Measurements from ENCODE around the gene PPP2R2C.

PPP2R2C gene

GRCh38 chr4:6366581-6366980 is 105.8 kb downstream of the PPP2R2C start:
- no peak overlapping the region for H2AFZ ChIP-seq (ENCODE audit: low read length)
- H3K27me3 ChIP-seq (ENCODE audit: insufficient read depth, low read length, poor library complexity, severe bottlenecking), result no peaks in the 10 kb centered on the region
- H3K4me3 ChIP-seq (ENCODE audit: low read length, poor library complexity, severe bottlenecking), result no peak overlapping the region
- no peaks in the 10 kb centered on the region for H3K79me2 ChIP-seq (ENCODE audit: insufficient read depth, low read length)
- no peak overlapping the region for H3K9ac ChIP-seq (ENCODE audit: low read depth, low read length, poor library complexity, severe bottlenecking)
- H3F3A ChIP-seq (ENCODE audit: low read depth), result no peaks in the 10 kb centered on the region
- no peaks in the 10 kb centered on the region for H3K9me2 ChIP-seq (replicated peaks; ENCODE audit: low read depth, low read length)
- no peak for TF ChIP-seq CTCF (conservative IDR thresholded peaks at IDR 0.05; ENCODE audit: low read length)
- TF ChIP-seq EZH2phosphoT487 (IDR thresholded peaks at IDR 0.05; ENCODE audit: borderline replicate concordance), result no peak
- H3K9me3 ChIP-seq (ENCODE audit: insufficient read depth, low read depth, low read length), result no peaks in the 10 kb centered on the region
- no peaks in the 10 kb centered on the region for H3K4me1 ChIP-seq (ENCODE audit: insufficient read depth, low read length, poor library complexity, severe bottlenecking)
- no peaks in the 10 kb centered on the region for H4K20me1 ChIP-seq (ENCODE audit: insufficient read depth, low read length, poor library complexity, severe bottlenecking)
- no peak overlapping the region for H3K4me2 ChIP-seq (ENCODE audit: low read depth, low read length, poor library complexity, severe bottlenecking)
- no peaks in the 10 kb centered on the region for H3K36me3 ChIP-seq (ENCODE audit: insufficient read depth, low read length)

- Histone ChIP-seq H4K20me1 (ENCODE audit: insufficient read depth, low read length, poor library complexity, severe bottlenecking) (no peaks in the 10 kb centered on the region), H3K27me3 (ENCODE audit: insufficient read depth, low read length, poor library complexity, severe bottlenecking) (no peaks in the 10 kb centered on the region), H3K9me3 (ENCODE audit: insufficient read depth, low read depth, low read length) (no peaks in the 10 kb centered on the region), H3F3A (ENCODE audit: low read depth) (no peaks in the 10 kb centered on the region), H3K4me2 (ENCODE audit: low read depth, low read length, poor library complexity, severe bottlenecking) (no peak overlapping the region), H3K79me2 (ENCODE audit: insufficient read depth, low read length) (no peaks in the 10 kb centered on the region), H3K9ac (ENCODE audit: low read depth, low read length, poor library complexity, severe bottlenecking) (no peak overlapping the region), H3K4me1 (ENCODE audit: insufficient read depth, low read length, poor library complexity, severe bottlenecking) (no peaks in the 10 kb centered on the region), H2AFZ (ENCODE audit: low read length) (no peak overlapping the region), H3K4me3 (ENCODE audit: low read length, poor library complexity, severe bottlenecking) (no peak overlapping the region), H3K9me2 (replicated peaks; ENCODE audit: low read depth, low read length) (no peaks in the 10 kb centered on the region), H3K36me3 (ENCODE audit: insufficient read depth, low read length) (no peaks in the 10 kb centered on the region)
- TF ChIP-seq EZH2phosphoT487 (IDR thresholded peaks at IDR 0.05; ENCODE audit: borderline replicate concordance) (no peak), CTCF (conservative IDR thresholded peaks at IDR 0.05; ENCODE audit: low read length) (no peak)
Measured at GRCh38 chr4:6365545-6366086, 106.8 kb downstream of the PPP2R2C start.

GRCh38 chr4:6364581-6364980 is 107.8 kb downstream of the PPP2R2C start:
- Histone ChIP-seq H3K9ac (ENCODE audit: low read depth, low read length, poor library complexity, severe bottlenecking) (no peak overlapping the region), H4K20me1 (ENCODE audit: insufficient read depth, low read length, poor library complexity, severe bottlenecking) (no peaks in the 10 kb centered on the region), H3K36me3 (ENCODE audit: insufficient read depth, low read length) (no peaks in the 10 kb centered on the region), H3K9me2 (replicated peaks; ENCODE audit: low read depth, low read length) (no peaks in the 10 kb centered on the region), H3K4me1 (ENCODE audit: insufficient read depth, low read length, poor library complexity, severe bottlenecking) (no peaks in the 10 kb centered on the region), H3K4me3 (ENCODE audit: low read length, poor library complexity, severe bottlenecking) (no peak overlapping the region), H3K27me3 (ENCODE audit: insufficient read depth, low read length, poor library complexity, severe bottlenecking) (no peaks in the 10 kb centered on the region), H2AFZ (ENCODE audit: low read length) (no peak overlapping the region), H3K9me3 (ENCODE audit: insufficient read depth, low read depth, low read length) (no peaks in the 10 kb centered on the region), H3K4me2 (ENCODE audit: low read depth, low read length, poor library complexity, severe bottlenecking) (no peak overlapping the region), H3K79me2 (ENCODE audit: insufficient read depth, low read length) (no peaks in the 10 kb centered on the region), H3F3A (ENCODE audit: low read depth) (no peaks in the 10 kb centered on the region)
- no peak for TF ChIP-seq EZH2phosphoT487 (IDR thresholded peaks at IDR 0.05; ENCODE audit: borderline replicate concordance)

GRCh38 chr4:6364146-6364545 is 108.3 kb downstream of the PPP2R2C start:
- Histone ChIP-seq H3K9me2 (replicated peaks; ENCODE audit: low read depth, low read length) (no peaks in the 10 kb centered on the region), H3K27me3 (ENCODE audit: insufficient read depth, low read length, poor library complexity, severe bottlenecking) (no peaks in the 10 kb centered on the region), H4K20me1 (ENCODE audit: insufficient read depth, low read length, poor library complexity, severe bottlenecking) (no peaks in the 10 kb centered on the region), H3K9me3 (ENCODE audit: insufficient read depth, low read depth, low read length) (no peaks in the 10 kb centered on the region), H3K4me3 (ENCODE audit: low read length, poor library complexity, severe bottlenecking) (no peak overlapping the region), H3K4me2 (ENCODE audit: low read depth, low read length, poor library complexity, severe bottlenecking) (no peak overlapping the region), H3K4me1 (ENCODE audit: insufficient read depth, low read length, poor library complexity, severe bottlenecking) (no peaks in the 10 kb centered on the region), H3F3A (ENCODE audit: low read depth) (no peaks in the 10 kb centered on the region), H3K36me3 (ENCODE audit: insufficient read depth, low read length) (no peaks in the 10 kb centered on the region), H2AFZ (ENCODE audit: low read length) (no peak overlapping the region), H3K79me2 (ENCODE audit: insufficient read depth, low read length) (no peaks in the 10 kb centered on the region), H3K9ac (ENCODE audit: low read depth, low read length, poor library complexity, severe bottlenecking) (no peak overlapping the region)
- TF ChIP-seq CTCF (conservative IDR thresholded peaks at IDR 0.05; ENCODE audit: low read length) (no peak), EZH2phosphoT487 (IDR thresholded peaks at IDR 0.05; ENCODE audit: borderline replicate concordance) (no peak)
